HG02840 (cell line): ENCODE data around the gene MTPN.

Experiments used
- ATAC-seq: cut with Tn5 transposase; IDR thresholded peaks from one replicate; pipeline ENCODE4 v1.9.1; 2021; ENCODE audit warnings: mild to moderate bottlenecking, moderate library complexity, moderate number of reproducible peaks; ENCODE audit not compliant: unreplicated experiment, low FRiP score

Gene MTPN

GRCh38 chr7:135959646-135960363 is 17.4 kb downstream of the MTPN start:
- ATAC-seq = no peak

- ATAC-seq = no peak
These were observed 19.0 kb downstream of the MTPN start for GRCh38 chr7:135958173-135958572.

- no peak for ATAC-seq
These were observed 19.5 kb downstream of the MTPN start for GRCh38 chr7:135957627-135958026.

GRCh38 chr7:135956393-135956792 is 20.8 kb downstream of the MTPN start:
- no peak for ATAC-seq

GRCh38 chr7:135950972-135951371 is 26.2 kb downstream of the MTPN start:
- no peak for ATAC-seq

GRCh38 chr7:135950429-135950828 is 26.7 kb downstream of the MTPN start:
- no peak for ATAC-seq

GRCh38 chr7:135946289-135947055 is 30.7 kb downstream of the MTPN start:
- ATAC-seq = no peak

- ATAC-seq = no peak
These were observed 32.4 kb downstream of the MTPN start for GRCh38 chr7:135944753-135945152.

- no peak for ATAC-seq
These were observed 33.9 kb downstream of the MTPN start for GRCh38 chr7:135943134-135943879.

- peak; percentile 73 for ATAC-seq
These were observed 34.5 kb downstream of the MTPN start for GRCh38 chr7:135942614-135943013.

- no peak for ATAC-seq
These were observed 36.8 kb downstream of the MTPN start for GRCh38 chr7:135940077-135941075.

- ATAC-seq = no peak
These were observed 37.8 kb downstream of the MTPN start for GRCh38 chr7:135939261-135939812.

GRCh38 chr7:135938563-135938962 is 38.6 kb downstream of the MTPN start:
- ATAC-seq = no peak

GRCh38 chr7:135938086-135938485 is 39.1 kb downstream of the MTPN start:
- ATAC-seq = no peak

- no peak for ATAC-seq
These were observed 40.5 kb downstream of the MTPN start for GRCh38 chr7:135936497-135937217.

- no peak for ATAC-seq
These were observed 42.5 kb downstream of the MTPN start for GRCh38 chr7:135934651-135935050.

GRCh38 chr7:135933509-135934188 is 43.5 kb downstream of the MTPN start:
- ATAC-seq = no peak

- no peak for ATAC-seq
These were observed 45.0 kb downstream of the MTPN start for GRCh38 chr7:135932131-135932530.
